NOMO-1 treated with DMSO at 0.1 percent for 48 hours (cell line): ENCODE results near the gene MAGI1.

Experiments used
- DNase-seq: peaks from one replicate; lab custom pipeline; 2025; ENCODE audit not compliant: unreplicated experiment; lab: John Stamatoyannopoulos, UW

MAGI1 gene

DNA sequence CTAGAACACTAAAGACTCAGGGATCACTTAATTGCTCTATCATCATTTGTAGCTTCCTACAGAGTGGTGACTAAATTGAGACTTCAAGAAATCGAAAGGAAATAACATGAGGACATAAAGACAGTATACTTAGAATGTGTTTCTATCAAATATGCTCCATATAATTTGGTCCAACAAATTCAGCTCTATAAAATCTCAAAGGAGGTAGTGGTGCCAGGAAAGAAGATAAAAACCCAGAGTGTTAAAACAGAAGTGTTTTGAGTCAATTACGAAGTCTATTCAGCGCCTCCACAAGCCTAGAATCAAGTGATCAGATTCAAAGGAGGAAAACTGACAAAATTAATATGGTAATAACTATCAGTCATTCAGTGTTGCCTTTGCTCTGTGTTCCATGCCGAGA, 22.9 kb downstream of the MAGI1 start:
- no peak for DNase-seq

- DNase-seq: no peak
These were observed 24.1 kb downstream of the MAGI1 start for GRCh38 chr3:66014651-66015050.

GRCh38 chr3:66014056-66014455, 24.7 kb downstream of the MAGI1 start:
- DNase-seq: no peak

DNA sequence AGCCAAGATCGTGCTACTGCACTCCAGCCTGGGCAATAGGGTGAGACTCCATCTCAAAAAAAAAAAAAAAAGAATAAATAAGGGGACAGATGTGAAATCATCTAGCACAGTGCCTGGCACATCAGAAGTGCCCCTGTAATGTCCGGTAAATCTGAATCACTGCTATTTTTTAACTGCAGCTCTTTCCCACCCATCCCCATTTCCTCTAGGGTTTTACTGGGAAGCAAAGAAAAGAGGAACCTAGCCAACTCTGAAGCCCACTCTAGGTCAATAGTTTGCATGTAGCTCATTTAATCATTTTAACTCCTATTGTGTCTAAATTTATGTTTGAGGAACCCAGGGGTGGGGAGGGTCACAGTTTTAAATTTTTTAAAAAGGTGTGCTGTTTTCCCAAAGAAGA, 26.0 kb downstream of the MAGI1 start:
- DNase-seq: no peak

GRCh38 chr3:66010739-66011655, 27.7 kb downstream of the MAGI1 start:
- DNase-seq: no peak

DNA sequence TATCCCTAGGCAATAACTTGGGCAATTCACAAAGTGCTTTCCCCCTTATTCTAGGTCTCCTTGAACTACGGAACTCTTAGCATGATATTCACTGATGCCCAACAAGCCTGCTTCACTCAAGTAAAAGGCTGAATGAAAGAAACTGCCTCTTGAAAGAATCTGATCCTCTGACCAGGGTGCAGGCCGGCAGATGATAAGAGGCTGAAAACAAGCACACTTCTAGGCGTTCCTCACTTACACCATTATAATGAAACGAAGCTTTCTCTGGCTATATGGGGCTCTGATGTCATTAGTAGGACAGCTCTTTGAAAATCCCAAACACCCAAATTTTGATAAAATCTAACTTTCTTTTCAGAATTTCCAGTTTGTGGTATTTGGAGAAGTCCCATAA, 28.4 kb downstream of the MAGI1 start:
- no peak for DNase-seq

DNA sequence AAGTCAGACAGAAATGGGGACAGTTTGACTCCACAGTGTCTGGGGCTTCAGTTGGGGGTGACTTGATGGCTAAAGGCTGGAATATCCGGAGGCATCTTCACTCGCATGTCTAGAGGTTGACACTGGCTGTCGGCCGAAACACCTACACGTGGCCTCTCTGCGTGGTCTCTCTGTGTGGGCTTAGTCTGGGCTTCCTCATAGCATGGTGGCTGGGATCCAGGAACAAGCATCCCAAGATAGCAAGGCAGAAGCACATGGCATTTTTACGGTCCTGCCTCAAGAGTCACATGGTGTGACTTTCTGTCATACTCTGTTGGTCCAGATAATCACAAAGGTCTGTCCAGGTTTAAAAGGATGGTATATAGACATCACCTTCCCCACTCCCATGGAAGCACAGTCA, 34.5 kb downstream of the MAGI1 start:
- DNase-seq: no peak

- DNase-seq: no peak
These were observed 37.1 kb downstream of the MAGI1 start for GRCh38 chr3:66001626-66002025.

- no peak for DNase-seq
These were observed 38.2 kb downstream of the MAGI1 start for GRCh38 chr3:66000506-66000905.

GRCh38 chr3:65999606-66000005, 39.1 kb downstream of the MAGI1 start:
- no peak for DNase-seq

- no peak for DNase-seq
These were observed 42.1 kb downstream of the MAGI1 start for GRCh38 chr3:65996589-65996988.

DNA sequence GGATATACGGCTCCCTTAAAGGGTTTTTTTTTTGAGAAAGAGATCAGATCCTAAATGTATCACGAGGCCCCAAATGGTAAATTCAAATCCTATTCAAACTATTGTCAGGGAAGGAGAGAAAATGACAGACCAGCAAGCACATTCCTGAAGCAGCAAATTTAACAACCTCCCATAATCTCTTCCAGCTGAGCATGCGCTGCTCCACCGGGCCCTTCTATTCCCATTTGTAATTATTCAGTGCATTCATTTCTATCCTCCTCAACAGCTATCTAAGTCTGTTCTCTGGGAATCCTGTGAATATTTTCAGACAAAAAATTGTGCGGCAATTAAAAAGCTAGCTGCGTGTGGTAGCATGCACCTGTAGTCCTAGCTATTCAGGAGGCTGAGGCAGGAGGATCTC, 43.2 kb downstream of the MAGI1 start:
- no peak for DNase-seq

DNA sequence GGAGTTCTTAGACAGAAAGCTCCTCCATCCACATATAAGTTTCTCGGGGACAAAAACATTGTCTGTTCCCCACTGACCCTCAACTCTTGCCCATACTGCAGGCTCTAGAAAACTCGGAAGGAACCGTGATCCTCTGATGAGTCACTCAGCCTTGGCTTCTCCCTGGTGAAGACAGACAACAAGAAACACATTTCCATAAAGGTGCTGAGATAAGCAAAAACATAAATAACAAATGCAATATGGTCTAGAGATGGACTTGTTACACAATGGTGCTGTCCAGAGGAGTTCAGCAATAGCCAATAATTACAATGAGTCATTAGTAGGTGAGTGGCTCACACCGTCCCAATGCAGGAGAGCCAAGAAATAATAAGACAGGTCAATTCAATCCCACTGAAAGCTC, 43.7 kb downstream of the MAGI1 start:
- DNase-seq: no peak

DNA sequence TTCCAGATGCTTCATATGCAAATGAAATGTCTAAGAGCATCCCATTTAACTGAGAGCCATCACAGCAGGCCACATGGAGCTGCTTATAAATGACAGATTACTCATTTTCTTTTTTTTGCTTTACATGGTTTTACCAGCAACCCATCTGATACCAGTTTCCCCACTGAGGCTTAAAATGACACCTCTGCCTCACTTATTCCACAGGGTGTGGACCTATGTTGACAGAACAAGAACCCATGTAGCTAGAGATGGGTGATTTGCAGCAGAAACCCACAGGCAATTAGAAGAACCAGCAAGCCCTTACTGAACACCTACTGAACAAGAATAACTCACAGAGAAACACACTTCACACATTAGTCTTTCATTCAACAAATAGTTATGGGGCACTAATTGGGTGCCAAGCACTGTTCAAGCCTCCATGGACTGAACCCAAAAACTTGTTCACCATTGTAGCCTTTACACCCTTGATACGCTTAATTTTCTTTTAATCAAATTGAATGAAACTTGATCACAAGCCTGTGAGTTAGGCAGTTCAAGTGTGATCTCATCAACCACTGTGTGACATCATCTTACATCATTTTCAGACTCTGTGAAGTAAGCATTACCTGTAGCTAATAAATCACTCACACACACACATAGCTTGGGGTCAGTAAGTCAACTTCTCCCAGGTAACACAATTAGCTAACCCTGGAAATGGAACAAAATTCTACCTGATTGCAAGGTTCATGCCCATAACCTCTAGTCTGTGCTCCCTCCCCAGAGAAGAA, 45.4 kb downstream of the MAGI1 start:
- no peak for DNase-seq

GRCh38 chr3:65992106-65992505, 46.6 kb downstream of the MAGI1 start:
- no peak for DNase-seq

GRCh38 chr3:65988411-65989180, 50.1 kb downstream of the MAGI1 start:
- no peak for DNase-seq

DNA sequence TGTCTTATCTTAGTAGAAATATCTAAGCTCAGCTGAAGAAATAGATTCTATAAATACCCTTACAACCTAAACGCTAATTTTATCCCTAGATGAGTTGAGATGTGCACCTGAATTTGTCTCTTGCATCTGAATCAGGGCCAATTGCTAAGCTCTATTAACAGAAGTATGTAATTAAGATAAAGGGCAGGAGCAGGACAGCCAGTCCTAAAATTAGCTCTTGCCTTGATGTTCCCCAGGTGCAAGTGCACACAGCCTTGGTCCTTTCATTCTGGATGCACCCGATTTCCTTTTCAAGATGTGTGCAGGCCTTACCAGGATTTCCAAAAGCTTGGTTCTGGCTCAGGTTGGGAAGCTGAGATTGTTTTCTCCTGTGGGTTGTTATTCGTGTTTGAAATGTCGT, 52.4 kb downstream of the MAGI1 start:
- DNase-seq: no peak

GRCh38 chr3:65984975-65985374, 53.7 kb downstream of the MAGI1 start:
- no peak for DNase-seq

- DNase-seq: no peak
These were observed 55.6 kb downstream of the MAGI1 start for GRCh38 chr3:65983100-65983499.

DNA sequence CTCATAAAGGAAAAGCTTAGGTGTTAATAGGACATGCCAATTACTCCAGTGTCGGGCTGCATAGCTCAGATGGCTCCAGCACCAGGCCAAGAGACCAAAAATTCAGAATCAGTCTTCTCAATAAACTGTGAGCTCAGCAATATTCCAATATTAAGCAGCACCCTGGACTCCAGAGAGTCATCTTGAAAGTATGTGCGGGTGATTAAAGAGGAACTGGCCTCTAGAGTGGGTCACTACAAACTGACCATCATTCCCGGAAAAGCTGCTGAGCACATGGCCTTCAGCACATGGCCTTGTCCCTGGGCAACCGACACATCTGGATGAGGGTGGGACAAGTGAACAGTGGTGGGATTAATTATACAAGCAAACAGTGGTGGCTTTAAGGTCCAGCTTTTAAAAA, 59.0 kb downstream of the MAGI1 start:
- no peak for DNase-seq

DNA sequence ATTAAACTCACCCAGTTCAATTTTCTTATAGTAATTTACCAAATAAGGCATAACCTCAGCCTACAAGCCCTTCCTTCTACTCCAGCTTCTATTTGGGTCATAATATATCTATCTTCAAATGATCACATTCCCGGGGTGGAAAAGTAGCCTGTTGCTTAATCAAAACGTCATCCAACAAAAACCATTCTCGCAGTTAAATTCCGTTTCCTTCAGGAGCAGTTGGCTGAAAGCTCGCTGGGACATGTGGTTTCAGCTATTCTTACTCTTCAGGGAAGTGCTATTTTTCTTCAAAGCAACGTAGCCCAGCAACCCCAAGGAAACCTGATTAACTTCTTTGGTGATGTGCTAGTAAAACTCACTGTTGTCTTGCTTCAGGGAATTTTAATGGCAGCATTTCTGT, 59.6 kb downstream of the MAGI1 start:
- no peak for DNase-seq

DNA sequence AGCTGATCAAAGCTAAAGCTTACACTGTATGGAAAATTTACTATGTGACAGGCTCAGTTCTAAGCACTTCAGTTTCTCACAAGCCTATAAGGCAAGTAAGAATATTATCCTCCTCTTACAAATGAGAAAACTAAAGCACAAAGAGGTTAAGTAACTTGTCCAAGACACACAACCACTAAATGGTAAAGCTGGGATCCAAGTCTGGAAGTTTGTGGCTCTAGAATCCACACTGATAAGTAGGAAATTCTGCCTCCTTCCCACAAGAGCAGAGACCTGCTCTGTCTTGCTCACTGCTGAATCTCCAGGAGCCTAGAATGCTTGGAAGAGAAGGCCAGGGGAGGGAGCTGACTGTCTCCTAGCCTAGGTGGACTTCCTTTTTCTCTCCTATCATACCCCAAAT, 60.6 kb downstream of the MAGI1 start:
- no peak for DNase-seq
